Measurements from ENCODE around the gene MYO15B. TPM values are rescaled to one million over a fixed set of nuclear protein-coding genes. Genes with fewer than 3 reads are reported as not detected.
"Not testable (repeated sequence)": the region's sequence is repeated elsewhere in the genome, so short reads cannot be mapped to it uniquely, and the experiment has no call there.

The MYO15B gene
- total RNA-seq, 1 donor from 2014 or later, result 4.3 TPM

DNA sequence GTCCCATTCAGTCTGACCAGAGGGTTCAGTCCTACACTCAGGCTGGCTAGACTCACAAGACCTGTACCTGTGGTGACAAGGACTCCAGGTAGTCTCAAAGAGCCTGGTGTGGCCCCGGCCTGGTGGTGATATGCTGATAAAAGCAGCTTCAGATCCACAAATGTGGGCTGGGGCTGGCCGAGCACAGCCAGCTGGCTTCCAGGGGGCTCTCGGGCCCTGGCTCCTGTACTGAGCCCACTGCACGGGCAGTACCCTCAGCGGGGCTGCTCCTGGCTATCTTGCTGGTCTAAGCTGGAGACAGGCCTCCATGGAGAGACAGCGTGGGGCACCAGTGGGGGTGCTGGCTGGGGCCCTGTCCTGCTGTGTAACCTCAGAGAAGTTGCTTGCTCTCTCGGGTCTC, 50.0 kb downstream of the MYO15B start:
- TF ChIP-seq, protein P1, sequence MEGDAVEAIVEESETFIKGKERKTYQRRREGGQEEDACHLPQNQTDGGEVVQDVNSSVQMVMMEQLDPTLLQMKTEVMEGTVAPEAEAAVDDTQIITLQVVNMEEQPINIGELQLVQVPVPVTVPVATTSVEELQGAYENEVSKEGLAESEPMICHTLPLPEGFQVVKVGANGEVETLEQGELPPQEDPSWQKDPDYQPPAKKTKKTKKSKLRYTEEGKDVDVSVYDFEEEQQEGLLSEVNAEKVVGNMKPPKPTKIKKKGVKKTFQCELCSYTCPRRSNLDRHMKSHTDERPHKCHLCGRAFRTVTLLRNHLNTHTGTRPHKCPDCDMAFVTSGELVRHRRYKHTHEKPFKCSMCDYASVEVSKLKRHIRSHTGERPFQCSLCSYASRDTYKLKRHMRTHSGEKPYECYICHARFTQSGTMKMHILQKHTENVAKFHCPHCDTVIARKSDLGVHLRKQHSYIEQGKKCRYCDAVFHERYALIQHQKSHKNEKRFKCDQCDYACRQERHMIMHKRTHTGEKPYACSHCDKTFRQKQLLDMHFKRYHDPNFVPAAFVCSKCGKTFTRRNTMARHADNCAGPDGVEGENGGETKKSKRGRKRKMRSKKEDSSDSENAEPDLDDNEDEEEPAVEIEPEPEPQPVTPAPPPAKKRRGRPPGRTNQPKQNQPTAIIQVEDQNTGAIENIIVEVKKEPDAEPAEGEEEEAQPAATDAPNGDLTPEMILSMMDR (IDR thresholded peaks at IDR 0.05; ENCODE audit: insufficient read depth, low read length, poor library complexity, severe bottlenecking), result no peak
- DNase-seq (ENCODE audit: low read depth), result no peak
- no peaks in the 10 kb centered on the region for H3K27me3 ChIP-seq (ENCODE audit: control insufficient read depth, insufficient read depth, low read length)

DNA sequence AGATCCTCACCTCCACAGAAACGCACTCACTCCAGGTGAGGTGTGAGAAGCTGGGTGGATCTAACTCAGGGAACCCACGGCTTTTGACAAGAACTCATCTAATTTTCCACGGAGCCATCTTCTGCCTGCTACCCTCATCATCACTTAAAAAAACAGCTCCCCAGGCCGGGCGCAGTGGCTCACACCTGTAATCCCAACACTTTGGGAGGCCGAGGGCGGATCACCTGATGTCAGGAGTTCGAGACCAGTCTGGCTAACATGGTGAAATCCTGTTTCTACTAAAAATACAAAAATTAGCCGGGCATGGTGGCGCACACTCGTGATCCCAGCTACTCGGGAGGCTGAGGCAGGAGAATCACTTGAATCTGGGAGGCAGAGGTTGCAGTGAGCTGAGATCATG, 50.4 kb downstream of the MYO15B start:
- not testable (repeated sequence) for H3K4me3 ChIP-seq (ENCODE audit: low read depth, low read length); DNase-seq (ENCODE audit: low read depth); H3K27me3 ChIP-seq (ENCODE audit: control insufficient read depth, insufficient read depth, low read length); H3K36me3 ChIP-seq (ENCODE audit: control insufficient read depth, insufficient read depth, low read length)

More for the DNA sequence above, 50.0 kb downstream of the MYO15B start:
- Histone ChIP-seq H3K36me3 (ENCODE audit: control insufficient read depth, insufficient read depth, low read length) (no peaks in the 10 kb centered on the region), H3K4me3 (ENCODE audit: low read depth, low read length) (no peak overlapping the region)

DNA sequence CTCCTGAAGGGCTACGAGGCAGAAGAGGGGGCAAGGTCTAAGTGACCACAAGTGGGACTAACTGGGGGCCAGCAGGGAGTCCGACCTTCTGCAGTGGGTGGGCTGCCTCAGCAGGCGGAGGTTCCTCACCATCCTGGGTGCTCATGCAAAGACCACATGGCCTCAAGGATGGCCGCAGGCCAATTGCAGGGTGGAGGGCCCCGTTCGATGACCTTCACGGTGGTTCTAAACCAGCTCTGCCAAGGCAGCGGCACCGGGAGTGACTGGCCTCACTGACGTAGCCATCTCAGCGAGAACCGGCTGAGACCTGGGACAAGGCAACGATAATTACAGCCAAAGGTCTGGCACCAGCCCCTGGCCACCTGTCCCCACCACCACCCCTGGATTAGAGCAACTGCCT, 51.3 kb downstream of the MYO15B start:
- TF ChIP-seq, protein P1 (IDR thresholded peaks at IDR 0.05; ENCODE audit: insufficient read depth, low read length, poor library complexity, severe bottlenecking), result no peak
- no peaks in the 10 kb centered on the region for H3K27me3 ChIP-seq (ENCODE audit: control insufficient read depth, insufficient read depth, low read length)
- no peak overlapping the region for H3K4me3 ChIP-seq (ENCODE audit: low read depth, low read length)
- no peak for DNase-seq (ENCODE audit: low read depth)
- H3K36me3 ChIP-seq (ENCODE audit: control insufficient read depth, insufficient read depth, low read length), result no peaks in the 10 kb centered on the region

DNA sequence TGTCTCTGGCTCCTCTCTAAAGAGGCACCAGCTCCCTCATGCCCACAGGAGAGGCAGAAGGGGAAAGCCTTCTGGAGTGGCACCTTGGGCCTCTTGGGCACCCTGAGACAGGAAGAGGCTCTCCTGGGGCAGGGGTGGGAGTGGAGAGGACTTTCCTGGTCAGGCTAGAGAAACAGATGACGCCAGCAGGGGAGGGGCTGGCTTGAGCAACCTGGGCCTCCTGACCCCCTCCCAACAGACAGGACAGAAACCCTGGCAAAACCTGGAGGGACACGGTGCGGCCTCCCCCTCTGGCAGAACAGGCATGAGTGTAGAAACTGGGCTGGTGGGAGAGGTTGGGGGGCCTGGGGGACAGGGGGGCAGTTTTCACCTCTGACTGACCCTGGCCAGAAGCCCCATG, 51.7 kb downstream of the MYO15B start:
- DNase-seq (ENCODE audit: low read depth), result no peak
- no peaks in the 10 kb centered on the region for H3K36me3 ChIP-seq (ENCODE audit: control insufficient read depth, insufficient read depth, low read length)
- H3K27me3 ChIP-seq (ENCODE audit: control insufficient read depth, insufficient read depth, low read length), result no peaks in the 10 kb centered on the region
- TF ChIP-seq, protein P1 (IDR thresholded peaks at IDR 0.05; ENCODE audit: insufficient read depth, low read length, poor library complexity, severe bottlenecking), result no peak
- H3K4me3 ChIP-seq (ENCODE audit: low read depth, low read length), result no peak overlapping the region

DNA sequence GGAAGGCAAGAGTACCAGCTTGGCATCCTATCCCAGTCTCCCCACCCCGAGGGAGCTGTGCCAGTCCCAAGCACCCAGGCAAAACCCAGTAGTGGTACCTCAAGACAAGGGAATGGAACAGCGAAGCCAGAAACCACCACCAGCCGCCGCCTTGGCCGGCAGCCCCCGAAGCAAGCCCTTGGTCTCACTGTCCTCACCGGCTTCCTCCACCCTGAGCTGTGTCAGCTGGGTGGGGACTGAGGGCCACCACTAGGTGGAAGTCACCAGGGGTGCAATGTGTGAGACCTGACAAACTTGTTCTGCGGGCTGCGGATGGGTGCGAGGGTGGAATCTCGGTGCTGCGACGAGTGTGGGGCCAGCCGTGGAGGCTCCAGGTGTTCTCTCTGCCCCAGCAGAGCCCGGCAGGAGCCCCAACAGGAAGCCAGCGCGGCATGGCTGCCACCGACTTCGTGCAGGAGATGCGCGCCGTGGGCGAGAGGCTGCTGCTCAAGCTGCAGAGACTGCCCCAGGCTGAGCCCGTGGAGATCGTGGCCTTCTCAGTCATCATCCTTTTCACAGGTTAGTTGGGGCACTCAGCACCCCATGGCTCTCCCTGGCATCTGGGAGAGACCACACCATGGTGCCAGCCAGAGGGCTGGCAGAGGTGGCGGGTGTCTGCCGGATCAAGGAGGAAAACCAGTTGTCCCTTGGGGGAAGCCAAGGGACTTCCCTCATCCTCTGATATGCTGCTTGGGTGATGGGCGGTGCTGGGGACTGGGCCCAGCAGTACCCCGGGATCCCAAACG, 52.4 kb downstream of the MYO15B start:
- Histone ChIP-seq H3K36me3 (ENCODE audit: control insufficient read depth, insufficient read depth, low read length) (no peaks in the 10 kb centered on the region), H3K27me3 (ENCODE audit: control insufficient read depth, insufficient read depth, low read length) (no peaks in the 10 kb centered on the region), H3K4me3 (ENCODE audit: low read depth, low read length) (no peak overlapping the region)
- TF ChIP-seq, protein P1 (IDR thresholded peaks at IDR 0.05; ENCODE audit: insufficient read depth, low read length, poor library complexity, severe bottlenecking), result no peak
- no peak for DNase-seq (ENCODE audit: low read depth)

DNA sequence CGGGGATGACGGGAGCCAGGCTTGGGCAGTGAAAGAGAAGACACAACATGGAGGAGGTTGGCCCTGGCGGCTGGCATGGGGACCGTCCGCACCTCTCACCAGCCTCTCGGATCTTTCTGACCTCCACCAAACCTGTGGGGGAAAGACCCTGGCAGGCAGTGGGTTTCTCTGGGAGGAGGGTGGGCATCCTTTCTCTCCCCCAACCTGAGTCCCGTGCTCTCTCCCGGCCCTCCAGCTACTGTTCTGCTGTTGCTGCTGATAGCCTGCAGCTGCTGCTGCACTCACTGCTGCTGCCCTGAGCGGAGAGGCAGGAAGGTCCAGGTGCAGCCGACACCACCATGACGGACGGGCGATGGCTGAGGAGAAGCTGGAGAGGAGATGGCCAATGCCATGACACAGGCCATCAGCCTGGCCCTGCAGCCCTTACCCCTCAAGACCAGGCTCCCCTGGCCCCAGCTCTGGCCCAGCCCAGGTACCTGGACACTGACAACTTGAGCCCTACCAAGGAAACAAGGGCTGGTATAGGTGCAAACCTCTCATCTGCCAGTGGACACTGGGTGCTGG, 53.0 kb downstream of the MYO15B start:
- TF ChIP-seq, protein P1 (IDR thresholded peaks at IDR 0.05; ENCODE audit: insufficient read depth, low read length, poor library complexity, severe bottlenecking), result no peak
- DNase-seq (ENCODE audit: low read depth), result no peak
- Histone ChIP-seq H3K36me3 (ENCODE audit: control insufficient read depth, insufficient read depth, low read length) (no peaks in the 10 kb centered on the region), H3K27me3 (ENCODE audit: control insufficient read depth, insufficient read depth, low read length) (no peaks in the 10 kb centered on the region), H3K4me3 (ENCODE audit: low read depth, low read length) (no peak overlapping the region)

All from kidney epithelial cell (primary cell).